Thyroid gland (tissue), 4 donors: Measurements from ENCODE around the gene ZNF554.

Experiments used
- POLR2A ChIP-seq, 2 donors: fragments of 450-650 bp; IDR thresholded peaks; one replicate each; pipeline ENCODE4 v1.6.1; 2017; ENCODE audit warnings: antibody characterized with exemption in 2 of 2, mild to moderate bottlenecking in 2 of 2, moderate library complexity in 1 of 2
- TF ChIP-seq, protein P1 (sequence below), 6 experiments: fragments of 200-600 bp in 3 of 6; fragments of 450-650 bp in 3 of 6; sonication (generic) in 3 of 6; IDR thresholded peaks; one replicate each; pipeline ENCODE4 v1.5.1; 2016 to 2019; ENCODE audit warnings: antibody characterized with exemption in 6 of 6, mild to moderate bottlenecking in 2 of 6, inconsistent platforms in 1 of 6, moderate library complexity in 1 of 6

DNA sequence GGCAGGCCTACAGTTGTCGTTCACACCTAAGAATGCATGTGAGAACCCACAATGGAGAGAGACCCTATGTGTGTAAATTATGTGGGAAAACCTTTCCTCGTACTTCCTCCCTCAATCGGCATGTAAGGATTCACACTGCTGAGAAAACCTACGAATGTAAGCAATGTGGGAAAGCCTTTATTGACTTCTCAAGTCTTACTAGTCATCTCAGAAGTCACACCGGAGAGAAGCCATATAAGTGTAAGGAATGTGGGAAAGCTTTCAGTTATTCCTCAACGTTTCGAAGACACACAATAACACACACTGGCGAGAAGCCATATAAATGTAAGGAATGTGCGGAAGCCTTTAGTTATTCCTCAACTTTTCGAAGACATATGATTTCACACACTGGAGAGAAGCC lies 32.9 kb downstream of the ZNF554 start:
- TF ChIP-seq POLR2A (IDR thresholded peaks at IDR 0.05), result no peak
- TF ChIP-seq, protein P1, sequence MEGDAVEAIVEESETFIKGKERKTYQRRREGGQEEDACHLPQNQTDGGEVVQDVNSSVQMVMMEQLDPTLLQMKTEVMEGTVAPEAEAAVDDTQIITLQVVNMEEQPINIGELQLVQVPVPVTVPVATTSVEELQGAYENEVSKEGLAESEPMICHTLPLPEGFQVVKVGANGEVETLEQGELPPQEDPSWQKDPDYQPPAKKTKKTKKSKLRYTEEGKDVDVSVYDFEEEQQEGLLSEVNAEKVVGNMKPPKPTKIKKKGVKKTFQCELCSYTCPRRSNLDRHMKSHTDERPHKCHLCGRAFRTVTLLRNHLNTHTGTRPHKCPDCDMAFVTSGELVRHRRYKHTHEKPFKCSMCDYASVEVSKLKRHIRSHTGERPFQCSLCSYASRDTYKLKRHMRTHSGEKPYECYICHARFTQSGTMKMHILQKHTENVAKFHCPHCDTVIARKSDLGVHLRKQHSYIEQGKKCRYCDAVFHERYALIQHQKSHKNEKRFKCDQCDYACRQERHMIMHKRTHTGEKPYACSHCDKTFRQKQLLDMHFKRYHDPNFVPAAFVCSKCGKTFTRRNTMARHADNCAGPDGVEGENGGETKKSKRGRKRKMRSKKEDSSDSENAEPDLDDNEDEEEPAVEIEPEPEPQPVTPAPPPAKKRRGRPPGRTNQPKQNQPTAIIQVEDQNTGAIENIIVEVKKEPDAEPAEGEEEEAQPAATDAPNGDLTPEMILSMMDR (IDR thresholded peaks at IDR 0.05), result no peak
